ENCODE measurements around the gene PIK3R5. TPM values are rescaled to one million over a fixed set of nuclear protein-coding genes. Genes with fewer than 3 reads are reported as not detected.

Gene PIK3R5
- total and polyA plus RNA-seq, 4 donors, result 11.7 to 70.9 (median 35.0) TPM

DNA sequence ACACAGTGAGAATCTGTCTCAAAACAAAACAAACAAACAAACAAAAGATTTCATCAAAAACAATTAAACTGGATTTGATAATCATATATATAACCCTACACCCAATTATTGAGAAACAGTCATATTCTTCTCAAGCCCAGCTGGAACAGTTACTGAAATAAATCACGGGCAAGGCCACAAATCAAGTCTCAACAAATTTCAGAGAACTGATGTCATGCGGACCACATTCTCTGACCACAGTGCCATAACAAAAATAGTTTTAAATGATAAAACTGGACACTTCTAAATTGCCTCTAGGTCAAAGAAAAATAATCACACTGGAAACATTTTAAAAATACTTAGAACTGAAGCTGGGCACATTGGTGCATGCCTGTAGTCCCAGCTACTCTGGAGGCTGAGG lies 15.9 kb upstream of the PIK3R5 start:
- Histone ChIP-seq H3K9ac (ENCODE audit: insufficient read depth in 1 of 2, low read length in 2 of 2) (no peak overlapping the region), H3K9me3 (ENCODE audit: control insufficient read depth in 4 of 4, insufficient read depth in 3 of 4, low read length in 3 of 4) (peaks cover 0 to 6% (median 2%) of the 10 kb centered on the region in 4 donors), H3K4me1 (ENCODE audit: control insufficient read depth in 5 of 5, insufficient read depth in 5 of 5, low read length in 5 of 5) (no peaks in the 10 kb centered on the region), H3K27me3 (ENCODE audit: control insufficient read depth in 3 of 3, insufficient read depth in 3 of 3, low read length in 2 of 3) (peaks cover 0 to 10% (median 0%) of the 10 kb centered on the region in 3 donors), H3K4me3 (no peak overlapping the region), H3K27ac (ENCODE audit: low read depth in 1 of 2, low read length in 1 of 2) (no peak overlapping the region), H3K36me3 (ENCODE audit: control insufficient read depth in 4 of 4, insufficient read depth in 4 of 4, low read length in 4 of 4) (no peaks in the 10 kb centered on the region)
- WGBS, 2 donors, result 91 to 97% methylated on average over 2 of the region's 2 CpGs
- ATAC-seq (ENCODE audit: insufficient read depth, low FRiP score), result no peak
- no peak for DNase-seq
- TF ChIP-seq, protein P1, sequence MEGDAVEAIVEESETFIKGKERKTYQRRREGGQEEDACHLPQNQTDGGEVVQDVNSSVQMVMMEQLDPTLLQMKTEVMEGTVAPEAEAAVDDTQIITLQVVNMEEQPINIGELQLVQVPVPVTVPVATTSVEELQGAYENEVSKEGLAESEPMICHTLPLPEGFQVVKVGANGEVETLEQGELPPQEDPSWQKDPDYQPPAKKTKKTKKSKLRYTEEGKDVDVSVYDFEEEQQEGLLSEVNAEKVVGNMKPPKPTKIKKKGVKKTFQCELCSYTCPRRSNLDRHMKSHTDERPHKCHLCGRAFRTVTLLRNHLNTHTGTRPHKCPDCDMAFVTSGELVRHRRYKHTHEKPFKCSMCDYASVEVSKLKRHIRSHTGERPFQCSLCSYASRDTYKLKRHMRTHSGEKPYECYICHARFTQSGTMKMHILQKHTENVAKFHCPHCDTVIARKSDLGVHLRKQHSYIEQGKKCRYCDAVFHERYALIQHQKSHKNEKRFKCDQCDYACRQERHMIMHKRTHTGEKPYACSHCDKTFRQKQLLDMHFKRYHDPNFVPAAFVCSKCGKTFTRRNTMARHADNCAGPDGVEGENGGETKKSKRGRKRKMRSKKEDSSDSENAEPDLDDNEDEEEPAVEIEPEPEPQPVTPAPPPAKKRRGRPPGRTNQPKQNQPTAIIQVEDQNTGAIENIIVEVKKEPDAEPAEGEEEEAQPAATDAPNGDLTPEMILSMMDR (IDR thresholded peaks at IDR 0.05; ENCODE audit: control extremely low read depth, extremely low read depth), result no peak

DNA sequence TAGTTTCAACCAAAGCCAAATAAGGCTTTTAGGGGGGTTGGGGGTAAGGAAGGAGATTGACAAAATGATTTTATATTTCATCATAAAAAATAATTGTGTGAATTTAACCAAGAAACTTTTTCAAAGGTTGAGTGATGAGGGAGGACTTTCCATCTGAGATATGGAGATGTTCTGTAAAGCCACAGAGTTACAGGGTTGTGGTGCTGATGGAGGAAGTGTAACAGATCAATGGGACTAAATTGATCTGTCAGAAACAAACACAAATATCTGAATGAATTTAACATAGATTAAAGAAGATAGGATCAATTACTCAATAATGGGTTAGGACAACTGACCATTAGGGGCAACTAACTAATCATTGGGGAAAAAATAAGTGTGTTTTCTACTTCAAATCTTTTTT lies 14.2 kb upstream of the PIK3R5 start:
- peaks cover 0 to 10% (median 0%) of the 10 kb centered on the region in 3 donors for H3K27me3 ChIP-seq (ENCODE audit: control insufficient read depth in 3 of 3, insufficient read depth in 3 of 3, low read length in 2 of 3)
- ATAC-seq (ENCODE audit: insufficient read depth, low FRiP score), result no peak
- no peaks in the 10 kb centered on the region for H3K4me1 ChIP-seq (ENCODE audit: control insufficient read depth in 5 of 5, insufficient read depth in 5 of 5, low read length in 5 of 5)
- no peak overlapping the region for H3K9ac ChIP-seq (ENCODE audit: insufficient read depth in 1 of 2, low read length in 2 of 2)
- DNase-seq, result no peak
- H3K36me3 ChIP-seq (ENCODE audit: control insufficient read depth in 4 of 4, insufficient read depth in 4 of 4, low read length in 4 of 4), result no peaks in the 10 kb centered on the region
- no peak overlapping the region for H3K4me3 ChIP-seq
- H3K27ac ChIP-seq (ENCODE audit: low read depth in 1 of 2, low read length in 1 of 2), result no peak overlapping the region
- H3K9me3 ChIP-seq (ENCODE audit: control insufficient read depth in 4 of 4, insufficient read depth in 3 of 4, low read length in 3 of 4), result no peaks in the 10 kb centered on the region
- TF ChIP-seq, protein P1 (IDR thresholded peaks at IDR 0.05; ENCODE audit: control extremely low read depth, extremely low read depth), result no peak

DNA sequence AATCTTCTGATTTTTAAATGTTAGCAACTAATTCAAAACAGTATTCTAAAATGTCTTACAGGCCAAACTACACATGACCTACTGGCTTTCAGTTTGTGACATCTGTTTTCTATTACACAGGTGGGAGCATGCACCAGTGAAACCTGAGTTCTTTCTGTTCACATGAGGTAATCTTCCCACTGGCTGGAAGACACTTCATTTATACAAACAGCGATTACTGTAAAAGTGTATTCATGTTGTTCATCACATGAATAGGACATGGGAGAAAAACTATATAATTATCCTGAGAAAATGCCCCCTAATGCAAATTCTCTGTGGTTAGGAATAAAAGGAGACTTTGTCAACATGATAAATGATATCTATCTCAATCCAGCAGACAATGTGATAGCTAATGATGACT lies 11.1 kb upstream of the PIK3R5 start:
- H3K27ac ChIP-seq (ENCODE audit: low read depth in 1 of 2, low read length in 1 of 2), result no peak overlapping the region
- 89 to 98% methylated on average over 1 of the region's 1 CpG for WGBS, 2 donors
- H3K36me3 ChIP-seq (ENCODE audit: control insufficient read depth in 4 of 4, insufficient read depth in 4 of 4, low read length in 4 of 4), result no peaks in the 10 kb centered on the region
- H3K4me1 ChIP-seq (ENCODE audit: control insufficient read depth in 5 of 5, insufficient read depth in 5 of 5, low read length in 5 of 5), result no peaks in the 10 kb centered on the region
- no peak overlapping the region for H3K9ac ChIP-seq (ENCODE audit: insufficient read depth in 1 of 2, low read length in 2 of 2)
- TF ChIP-seq, protein P1 (IDR thresholded peaks at IDR 0.05; ENCODE audit: control extremely low read depth, extremely low read depth), result no peak
- no peaks in the 10 kb centered on the region for H3K9me3 ChIP-seq (ENCODE audit: control insufficient read depth in 4 of 4, insufficient read depth in 3 of 4, low read length in 3 of 4)
- DNase-seq, result no peak
- ATAC-seq (ENCODE audit: insufficient read depth, low FRiP score), result no peak
- H3K4me3 ChIP-seq, result no peak overlapping the region
- peaks cover 0 to 10% (median 0%) of the 10 kb centered on the region in 3 donors for H3K27me3 ChIP-seq (ENCODE audit: control insufficient read depth in 3 of 3, insufficient read depth in 3 of 3, low read length in 2 of 3)

- 85% methylated on average over 9 of the region's 9 CpGs for WGBS, 2 donors
- ATAC-seq (ENCODE audit: insufficient read depth, low FRiP score), result no peak
- no peak overlapping the region for H3K4me3 ChIP-seq
- H3K27ac ChIP-seq (ENCODE audit: low read depth in 1 of 2, low read length in 1 of 2), result no peak overlapping the region
- TF ChIP-seq, protein P1 (IDR thresholded peaks at IDR 0.05; ENCODE audit: control extremely low read depth, extremely low read depth), result no peak
- no peak for DNase-seq
- H3K27me3 ChIP-seq (ENCODE audit: control insufficient read depth in 3 of 3, insufficient read depth in 3 of 3, low read length in 2 of 3), result peaks cover 0 to 10% (median 0%) of the 10 kb centered on the region in 3 donors
- no peaks in the 10 kb centered on the region for H3K4me1 ChIP-seq (ENCODE audit: control insufficient read depth in 5 of 5, insufficient read depth in 5 of 5, low read length in 5 of 5)
- no peaks in the 10 kb centered on the region for H3K36me3 ChIP-seq (ENCODE audit: control insufficient read depth in 4 of 4, insufficient read depth in 4 of 4, low read length in 4 of 4)
- H3K9me3 ChIP-seq (ENCODE audit: control insufficient read depth in 4 of 4, insufficient read depth in 3 of 4, low read length in 3 of 4), result peaks cover 0 to 3% (median 0%) of the 10 kb centered on the region in 4 donors
- no peak overlapping the region for H3K9ac ChIP-seq (ENCODE audit: insufficient read depth in 1 of 2, low read length in 2 of 2)
Observed at GRCh38 chr17:8975091-8975725, 9.7 kb upstream of the PIK3R5 start.
